GM18499 (cell line): Measurements from ENCODE around the gene TAF11L6.
"Not testable (repeated sequence)": the region's sequence is repeated elsewhere in the genome, so short reads cannot be mapped to it uniquely, and the experiment has no call there.

Source experiments
- ATAC-seq: cut with Tn5 transposase; IDR thresholded peaks from one replicate; pipeline ENCODE4 v1.9.1; 2021; ENCODE audit warnings: moderate number of reproducible peaks; ENCODE audit not compliant: insufficient read depth, unreplicated experiment

TAF11L6 gene

GRCh38 chr5:17528369-17528768 is at the start of gene TAF11L6:
Gene TAF11L6 (plus strand): TSS chr5:17528669.
- ATAC-seq, result not testable (repeated sequence)

GRCh38 chr5:17481378-17481777 is 47.1 kb upstream of the TAF11L6 start:
- ATAC-seq, result no peak

GRCh38 chr5:17482790-17483189 is 45.7 kb upstream of the TAF11L6 start:
- ATAC-seq, result no peak

- not testable (repeated sequence) for ATAC-seq
Observed at GRCh38 chr5:17486464-17487173, 41.9 kb upstream of the TAF11L6 start.

GRCh38 chr5:17487174-17487512 is 41.3 kb upstream of the TAF11L6 start:
- no peak for ATAC-seq

- ATAC-seq, result not testable (repeated sequence)
Observed at GRCh38 chr5:17491257-17491656, 37.2 kb upstream of the TAF11L6 start.

GRCh38 chr5:17492770-17493169 is 35.7 kb upstream of the TAF11L6 start:
- no peak for ATAC-seq

GRCh38 chr5:17497446-17497845 is 31.0 kb upstream of the TAF11L6 start:
- no peak for ATAC-seq

GRCh38 chr5:17497931-17498330 is 30.5 kb upstream of the TAF11L6 start, which contains the start of gene TAF11L2:
Gene TAF11L2 (plus strand): TSS chr5:17498231.
- not testable (repeated sequence) for ATAC-seq

- ATAC-seq, result no peak
Observed at GRCh38 chr5:17511775-17512325, 16.6 kb upstream of the TAF11L6 start.

- not testable (repeated sequence) for ATAC-seq
Observed at GRCh38 chr5:17517526-17517925, 10.9 kb upstream of the TAF11L6 start.

- not testable (repeated sequence) for ATAC-seq
Observed at GRCh38 chr5:17518067-17518466, 10.4 kb upstream of the TAF11L6 start, which contains the start of gene TAF11L3. Gene TAF11L3 (plus strand): TSS chr5:17518367.

GRCh38 chr5:17519508-17519907 is 9.0 kb upstream of the TAF11L6 start:
- not testable (repeated sequence) for ATAC-seq

- not testable (repeated sequence) for ATAC-seq
Observed at GRCh38 chr5:17521501-17521900, 7.0 kb upstream of the TAF11L6 start, which contains the start of gene TAF11L4. Gene TAF11L4 (plus strand): TSS chr5:17521801.

GRCh38 chr5:17524935-17525334 is 3.5 kb upstream of the TAF11L6 start, which contains the start of gene TAF11L5:
Gene TAF11L5 (plus strand): TSS chr5:17525235.
- not testable (repeated sequence) for ATAC-seq

- not testable (repeated sequence) for ATAC-seq
Observed at GRCh38 chr5:17526504-17526903, 2.0 kb upstream of the TAF11L6 start.
